GM13976 (cell line): Measurements from ENCODE around the gene NEK9.

Experiments
- DNase-seq: peaks from one replicate; pipeline ENCODE4 v3.0.0; 2012; ENCODE audit warnings: low spot score
- CTCF ChIP-seq: IDR thresholded peaks from 2 replicates; pipeline ENCODE4 v1.5.1; 2012; ENCODE audit warnings: borderline replicate concordance, mild to moderate bottlenecking; ENCODE audit not compliant: insufficient read depth; ENCODE audit errors: extremely low read depth, missing control alignments, control extremely low read depth
- in situ Hi-C: fragments of 300-500 bp; cut with MboI; formaldehyde crosslinking; loops from one replicate; pipeline ENCODE4 v1.12.0; 2022; ENCODE audit warnings: low sequenced_read_pairs, mixed read lengths, inconsistent platforms; ENCODE audit not compliant: unreplicated experiment

Gene NEK9

DNA sequence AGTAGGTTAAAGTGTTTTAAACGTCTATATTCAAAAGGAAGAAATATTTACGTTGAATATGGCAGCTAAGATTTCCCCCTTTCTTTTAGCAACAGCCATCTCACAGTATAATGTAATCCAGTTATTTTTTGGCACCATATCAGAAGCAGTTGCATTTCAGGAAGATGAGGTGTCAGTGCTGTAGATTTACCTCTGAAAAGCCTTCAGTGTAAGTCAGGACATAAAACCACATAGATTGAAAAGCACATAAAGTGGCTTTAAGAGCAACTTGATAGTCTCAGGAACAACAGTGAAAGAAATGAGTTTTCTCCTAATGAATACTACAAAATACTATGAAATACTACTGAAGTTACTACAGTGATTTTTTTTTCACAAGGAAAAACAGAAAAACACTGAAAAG is 82.5 kb downstream of the NEK9 start:
- in situ Hi-C loops, result no loop called here
- no peak for TF ChIP-seq CTCF
- DNase-seq, result no peak

- no peak for TF ChIP-seq CTCF
- in situ Hi-C loops, result no loop called here
- no peak for DNase-seq
These were observed 84.8 kb downstream of the NEK9 start for GRCh38 chr14:75042035-75042434.

DNA sequence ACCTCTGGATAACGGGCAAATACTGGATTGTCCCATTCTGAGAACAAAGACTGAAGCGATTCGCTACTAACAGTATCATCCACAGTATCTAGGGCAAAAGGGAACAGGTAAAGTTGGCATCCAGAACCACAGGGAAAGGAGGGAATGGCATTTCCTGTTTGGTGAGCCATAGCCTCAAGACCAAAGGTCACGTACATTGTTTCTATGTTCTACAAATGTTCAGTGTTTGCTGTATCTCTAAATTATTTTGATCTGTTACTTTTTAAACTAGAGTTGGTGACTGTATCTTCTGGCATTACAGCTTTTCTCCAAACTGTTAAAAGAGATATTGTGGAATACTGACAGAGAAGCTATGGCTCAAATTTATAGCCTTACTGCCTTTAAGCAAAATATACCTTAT is 85.2 kb downstream of the NEK9 start:
- DNase-seq, result no peak
- in situ Hi-C loops, result no loop called here
- no peak for TF ChIP-seq CTCF

GRCh38 chr14:75040959-75041358 is 85.9 kb downstream of the NEK9 start:
- TF ChIP-seq CTCF, result no peak
- in situ Hi-C loops, result no loop called here
- no peak for DNase-seq

- no peak for DNase-seq
- TF ChIP-seq CTCF, result no peak
- in situ Hi-C loops, result no loop called here
These were observed 86.3 kb downstream of the NEK9 start for GRCh38 chr14:75040507-75040906.

GRCh38 chr14:75032939-75033338 is 93.9 kb downstream of the NEK9 start:
- no peak for DNase-seq
- in situ Hi-C loops, result no loop called here
- TF ChIP-seq CTCF, result no peak

GRCh38 chr14:75030147-75030546 is 96.7 kb downstream of the NEK9 start:
- DNase-seq, result no peak
- TF ChIP-seq CTCF, result no peak
- in situ Hi-C loops, result no loop called here
